RPMI7951 (cell line): ENCODE measurements around the gene NFKB1. TPM values are rescaled to one million over a fixed set of nuclear protein-coding genes. Genes with fewer than 3 reads are reported as not detected.

Experiments used
- DNase-seq: peaks from one replicate; pipeline ENCODE4 v3.0.0-alpha.2; 2012; ENCODE audit warnings: low read depth
- total RNA-seq: library from RNA; depleted of rRNA; stranded (reverse); fragments of >200 nt; shearing (Covaris generic); gene quantifications from 2 replicates; pipeline ENCODE4 v1.2.3, GENCODE V29; 2014; rRNA removed

The NFKB1 gene
- total RNA-seq, 1 experiment from 2014 or later: 19.1 TPM

GRCh38 chr4:102624505-102624904 is 123.3 kb downstream of the NFKB1 start:
- no peak for DNase-seq

- peak; percentile 57 for DNase-seq
These were observed 124.2 kb downstream of the NFKB1 start for GRCh38 chr4:102625232-102625930.

DNA sequence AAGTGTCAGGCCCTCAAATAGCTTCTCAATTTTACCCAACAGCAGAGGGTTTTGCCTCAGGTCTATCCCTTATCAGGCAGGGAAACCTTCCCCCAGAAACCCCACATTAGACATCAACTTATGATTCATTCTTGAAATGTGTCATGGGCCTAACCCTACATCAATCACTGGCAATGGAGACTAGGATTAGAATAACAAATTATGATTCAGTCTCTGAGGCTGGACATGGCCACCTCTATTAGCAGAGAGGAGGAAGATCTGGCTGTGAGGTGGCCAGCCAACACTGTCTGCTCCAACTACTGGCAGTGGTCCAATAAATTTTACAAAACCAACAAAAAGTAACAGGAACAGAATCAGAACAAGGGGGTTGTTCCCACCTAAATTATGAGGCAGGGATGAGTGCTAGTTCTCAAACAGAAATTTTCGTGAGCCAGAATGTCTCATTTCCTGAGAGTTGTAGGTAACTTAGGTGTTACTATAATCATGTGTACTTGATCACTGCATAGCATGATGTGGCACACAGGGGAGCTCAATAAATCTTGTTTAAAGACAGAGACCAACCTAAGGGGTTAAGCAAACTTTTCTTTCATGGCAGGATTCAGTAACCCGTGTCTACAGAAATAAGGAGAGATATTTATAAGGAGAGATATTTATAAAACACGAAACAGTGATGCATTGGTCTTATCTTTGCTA is 126.8 kb downstream of the NFKB1 start:
- DNase-seq: peak; percentile 71

- DNase-seq: no peak
These were observed 128.5 kb downstream of the NFKB1 start for GRCh38 chr4:102629673-102630072.

DNA sequence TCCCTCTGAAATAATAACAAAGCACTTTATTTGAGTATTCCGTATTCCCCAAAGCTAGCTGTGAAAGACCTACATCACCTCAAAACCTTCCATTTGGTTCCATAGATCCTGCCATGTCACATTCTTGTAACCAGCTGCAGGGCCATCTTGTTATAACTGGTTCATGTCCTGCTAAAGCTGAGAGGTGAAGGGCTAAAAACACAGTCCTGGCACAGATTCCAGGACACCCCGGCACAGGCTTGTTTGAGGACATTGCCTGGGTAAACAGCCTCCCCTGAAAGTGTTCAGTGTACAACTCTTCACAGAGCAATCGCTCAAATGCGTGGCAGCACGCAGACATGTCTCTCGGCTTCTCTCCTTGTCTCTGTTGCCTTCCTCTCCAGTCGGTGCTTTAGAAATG is 130.5 kb downstream of the NFKB1 start:
- DNase-seq: no peak

DNA sequence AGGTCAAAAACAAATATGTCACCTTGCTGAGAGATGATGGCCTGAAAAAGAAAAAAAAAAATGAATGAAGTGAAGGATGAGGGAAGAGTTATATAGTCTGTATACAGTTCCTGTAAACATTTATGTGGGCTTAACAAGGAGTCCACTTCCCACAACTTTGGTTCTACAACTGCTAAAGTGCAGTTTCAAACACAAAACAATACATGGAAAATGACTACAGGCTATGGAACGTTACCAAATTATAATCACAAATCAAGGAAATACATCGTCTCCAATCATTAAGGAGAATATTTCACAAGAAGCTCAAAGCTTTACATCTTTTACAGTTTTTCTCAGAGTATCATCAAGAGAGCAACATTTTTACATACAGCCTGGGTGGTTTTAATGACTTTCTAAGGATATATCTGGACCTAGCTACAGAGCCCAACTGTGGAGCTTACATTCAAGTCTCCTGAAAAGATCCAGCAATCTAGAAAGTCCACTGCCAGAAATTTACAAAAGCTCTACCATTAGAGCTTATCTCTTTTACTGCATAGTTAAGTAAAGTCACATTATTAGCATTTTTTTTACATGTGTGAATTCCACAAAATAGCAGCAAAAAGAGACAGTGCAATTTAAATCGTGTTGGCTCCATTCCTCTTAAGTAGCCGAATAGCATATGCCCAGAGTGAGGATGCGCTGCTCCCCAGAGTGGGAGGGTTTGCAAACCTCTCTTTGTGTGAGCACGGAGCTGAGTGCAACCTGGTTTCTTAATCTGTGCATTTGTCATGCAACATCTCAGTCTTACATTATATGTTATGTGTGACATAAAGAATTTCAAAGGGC is 131.3 kb downstream of the NFKB1 start:
- DNase-seq: no peak

GRCh38 chr4:102633100-102633499 is 131.9 kb downstream of the NFKB1 start:
- no peak for DNase-seq

DNA sequence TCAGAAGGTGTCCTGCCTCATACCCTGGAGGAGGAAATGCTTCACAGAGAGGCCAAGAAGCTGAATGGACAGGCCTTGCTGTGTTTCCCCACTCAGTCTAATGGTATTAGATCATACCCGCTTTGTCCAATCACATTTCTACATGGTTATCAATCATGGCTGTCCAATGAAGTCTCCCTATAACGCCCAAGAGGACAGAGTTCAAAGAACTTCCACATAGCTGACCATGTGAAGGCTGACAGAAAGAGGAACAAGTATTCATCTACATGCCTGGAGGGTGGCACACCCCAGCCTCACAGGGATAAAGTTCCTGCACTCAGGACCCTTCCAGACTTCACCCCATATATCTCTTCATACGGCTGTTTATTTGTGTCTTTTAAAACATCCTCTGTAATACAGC is 136.2 kb downstream of the NFKB1 start:
- no peak for DNase-seq

DNA sequence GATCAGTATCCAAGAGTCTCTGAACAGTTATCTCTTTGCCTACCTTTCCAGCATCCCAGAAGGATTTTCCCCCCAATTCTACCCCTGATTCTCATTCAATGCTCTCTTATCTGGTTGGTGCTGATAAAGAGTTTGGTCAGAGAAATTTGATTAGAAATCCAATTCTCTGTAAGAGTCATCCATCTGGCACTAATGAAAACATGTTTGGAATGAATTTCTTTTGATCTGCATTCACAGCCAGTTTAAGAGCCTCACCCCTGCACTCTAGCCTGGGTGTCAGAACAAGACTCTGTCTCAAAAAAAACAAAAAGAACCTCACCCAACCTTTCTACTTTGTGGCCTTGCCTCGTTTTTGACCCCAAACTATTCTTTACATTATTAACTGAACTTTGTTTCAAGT is 137.5 kb downstream of the NFKB1 start:
- no peak for DNase-seq

GRCh38 chr4:102639598-102639997 is 138.4 kb downstream of the NFKB1 start:
- DNase-seq: no peak

GRCh38 chr4:102640669-102641068 is 139.5 kb downstream of the NFKB1 start:
- DNase-seq: peak; percentile 48

GRCh38 chr4:102641793-102642192 is 140.6 kb downstream of the NFKB1 start:
- DNase-seq: peak; percentile 44

DNA sequence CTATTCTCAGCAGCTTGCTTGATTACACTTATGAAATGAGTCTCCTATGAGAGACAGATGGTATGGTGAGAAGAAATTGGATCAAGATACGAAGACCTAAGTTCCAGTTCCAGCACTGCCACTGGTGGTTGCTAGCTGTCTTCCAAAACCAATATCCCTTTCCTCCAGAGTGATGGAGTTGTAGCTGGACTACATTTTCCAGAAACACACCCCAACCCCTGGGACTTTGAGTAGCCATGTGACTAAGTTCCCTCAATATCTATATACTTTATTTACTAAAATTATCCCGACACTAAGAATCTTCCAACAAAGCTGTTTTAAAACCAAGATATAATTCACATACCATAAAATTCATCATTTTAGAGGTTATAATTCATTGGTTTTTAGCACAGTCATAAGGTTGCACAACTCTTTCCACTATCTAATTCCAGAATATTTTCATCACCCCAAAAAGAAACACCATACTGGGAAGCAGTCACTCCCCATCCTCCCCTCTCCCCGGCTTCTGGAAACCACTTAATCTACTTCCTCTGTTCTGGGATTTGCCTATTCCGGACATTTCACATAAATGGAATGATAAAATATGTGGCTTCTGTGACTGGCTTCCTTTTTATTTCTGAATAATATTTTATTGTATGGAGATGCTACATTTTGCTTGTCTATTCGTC is 141.6 kb downstream of the NFKB1 start:
- no peak for DNase-seq

DNA sequence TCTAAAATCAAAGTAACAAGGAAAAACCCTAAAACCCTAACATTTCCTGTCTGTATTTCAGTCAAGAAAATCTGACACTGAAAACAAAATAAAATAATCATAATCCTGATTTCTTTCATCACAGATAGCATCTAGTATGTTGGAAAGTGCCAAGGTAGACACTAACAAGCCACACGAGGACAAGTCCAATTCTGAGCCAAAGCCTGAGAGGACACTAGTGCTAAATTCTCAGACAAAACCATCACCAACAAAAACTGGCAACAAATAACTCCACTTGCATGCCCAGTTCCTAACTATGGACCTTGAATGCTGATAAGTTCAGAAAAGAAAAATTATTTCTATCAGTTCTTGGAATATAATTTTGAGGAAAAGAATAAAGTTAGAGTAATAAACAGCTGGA is 146.0 kb downstream of the NFKB1 start:
- DNase-seq: no peak

GRCh38 chr4:102657206-102657605 is 156.0 kb downstream of the NFKB1 start:
- DNase-seq: no peak

- peak; percentile 58 for DNase-seq
These were observed 161.9 kb downstream of the NFKB1 start for GRCh38 chr4:102663073-102663472.

GRCh38 chr4:102665527-102665926 is 164.4 kb downstream of the NFKB1 start:
- no peak for DNase-seq

Other genes starting within 250 kb of the NFKB1 start
- 6.0 and 6.7 TPM in 2 replicates for gene SLC39A8, start 155.9 kb upstream of the NFKB1 start, total RNA-seq